Thoracic aorta endothelial cell (primary cell): ENCODE results near the gene ADD1. TPM values are rescaled to one million over a fixed set of nuclear protein-coding genes. Genes with fewer than 3 reads are reported as not detected.

Experiments used
- total RNA-seq: library from RNA; depleted of rRNA; stranded (reverse); fragments of >200 nt; gene quantifications from 2 replicates; pipeline ENCODE4 v1.2.3, GENCODE V29; 2012

The ADD1 gene
- 210 and 212 TPM in 2 replicates for total RNA-seq

GRCh38 chr4:2843263-2843940, at the start of gene ADD1:
ADD1 (plus strand) TSS chr4:2843844; CDS start chr4:2875916, 32,072 bp downstream.

GRCh38 chr4:2963175-2963965, 119.7 kb downstream of the ADD1 start, which contains the start of the genes GRK4 and NOP14:
GRK4 (plus strand) TSS chr4:2963571; CDS start chr4:2964071, 500 bp downstream.
NOP14 (minus strand) TSS chr4:2963406; CDS start chr4:2963319, 87 bp downstream.

Other genes starting within 250 kb of the ADD1 start
- gene TNIP2, start 87.5 kb upstream of the ADD1 start, total RNA-seq: 62.5 and 63.4 TPM in 2 replicates
- 46.3 and 64.5 TPM in 2 replicates for gene SH3BP2, start 50.8 kb upstream of the ADD1 start, total RNA-seq
- gene NOP14, start 119.6 kb downstream of the ADD1 start, total RNA-seq: 51.0 and 52.1 TPM in 2 replicates
- 4.6 and 5.2 TPM in 2 replicates for gene GRK4, start 119.7 kb downstream of the ADD1 start, total RNA-seq
- not detected in 2 replicates for gene HTT-AS, start 230.7 kb downstream of the ADD1 start, total RNA-seq
- 52.3 and 63.7 TPM in 2 replicates for gene HTT, start 230.8 kb downstream of the ADD1 start, total RNA-seq